ENCODE data around the gene NDOR1. TPM values are rescaled to one million over a fixed set of nuclear protein-coding genes. Genes with fewer than 3 reads are reported as not detected.
A peak's percentile ranks its signal among the peaks of the same experiment; 100 is the strongest.

The NDOR1 gene
- polyA plus RNA-seq, 1 experiment, result 7.1 TPM

DNA sequence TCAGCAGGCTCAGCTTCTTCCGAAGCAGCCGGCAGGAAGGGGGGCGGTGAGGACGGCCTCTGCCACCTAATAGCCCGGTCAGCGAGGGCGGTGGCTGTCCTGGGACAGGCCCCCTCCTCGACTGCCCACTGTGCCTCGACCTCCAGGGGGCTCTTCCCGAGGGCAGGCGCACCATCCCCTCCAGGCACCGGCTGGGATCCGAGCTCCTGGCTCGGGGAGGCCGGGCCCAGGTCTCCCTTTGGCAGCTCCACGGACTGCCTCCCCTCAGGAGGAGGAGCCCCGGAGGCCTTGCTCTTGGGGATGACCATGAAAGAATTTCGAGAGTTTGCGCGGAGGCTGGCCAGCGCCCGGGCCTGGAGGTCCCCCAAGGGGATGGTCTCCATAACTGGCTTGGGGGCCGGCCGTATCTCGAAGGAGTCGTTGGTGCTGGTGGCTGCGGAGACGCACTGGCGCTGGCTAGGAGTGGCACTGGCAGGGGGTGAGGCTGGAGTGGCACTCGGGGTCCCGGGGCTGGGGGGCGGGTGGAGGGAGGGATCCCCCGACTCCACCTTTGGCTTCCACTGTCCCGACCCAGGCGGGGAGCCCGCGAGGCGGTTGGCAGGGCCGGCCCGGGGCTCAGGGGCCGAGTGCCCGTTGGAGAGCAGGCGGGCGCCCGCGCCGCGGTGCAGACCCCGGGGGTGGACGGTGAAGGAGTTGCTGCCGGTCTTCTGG, 5.9 kb upstream of the NDOR1 start:
- TF ChIP-seq CTCF (IDR thresholded peaks at IDR 0.05; ENCODE audit: insufficient read depth, low read depth, low read length), result no peak
- H3K27me3 ChIP-seq (ENCODE audit: control insufficient read depth, insufficient read depth, low read length), result no peaks in the 10 kb centered on the region
- no peak for DNase-seq (ENCODE audit: low read depth)
- no peaks in the 10 kb centered on the region; the same call in 1 of the 2 replicates for H3K36me3 ChIP-seq (ENCODE audit: control insufficient read depth, insufficient read depth, low read length)
- H3K4me3 ChIP-seq (ENCODE audit: low read depth, low read length), result peak overlapping the region; percentile 52
- ChIA-PET CTCF (interaction anchor here (0.8 to 1.0 kb wide), 2 partner anchors 11 to 22 kb away, joined by 3 read pairs; no protein-coding TSS in a partner anchor), POLR2A (interaction anchor here (1.0 kb wide), 1 partner anchor 10 kb away, joined by 3 read pairs; no protein-coding TSS in a partner anchor)

DNA sequence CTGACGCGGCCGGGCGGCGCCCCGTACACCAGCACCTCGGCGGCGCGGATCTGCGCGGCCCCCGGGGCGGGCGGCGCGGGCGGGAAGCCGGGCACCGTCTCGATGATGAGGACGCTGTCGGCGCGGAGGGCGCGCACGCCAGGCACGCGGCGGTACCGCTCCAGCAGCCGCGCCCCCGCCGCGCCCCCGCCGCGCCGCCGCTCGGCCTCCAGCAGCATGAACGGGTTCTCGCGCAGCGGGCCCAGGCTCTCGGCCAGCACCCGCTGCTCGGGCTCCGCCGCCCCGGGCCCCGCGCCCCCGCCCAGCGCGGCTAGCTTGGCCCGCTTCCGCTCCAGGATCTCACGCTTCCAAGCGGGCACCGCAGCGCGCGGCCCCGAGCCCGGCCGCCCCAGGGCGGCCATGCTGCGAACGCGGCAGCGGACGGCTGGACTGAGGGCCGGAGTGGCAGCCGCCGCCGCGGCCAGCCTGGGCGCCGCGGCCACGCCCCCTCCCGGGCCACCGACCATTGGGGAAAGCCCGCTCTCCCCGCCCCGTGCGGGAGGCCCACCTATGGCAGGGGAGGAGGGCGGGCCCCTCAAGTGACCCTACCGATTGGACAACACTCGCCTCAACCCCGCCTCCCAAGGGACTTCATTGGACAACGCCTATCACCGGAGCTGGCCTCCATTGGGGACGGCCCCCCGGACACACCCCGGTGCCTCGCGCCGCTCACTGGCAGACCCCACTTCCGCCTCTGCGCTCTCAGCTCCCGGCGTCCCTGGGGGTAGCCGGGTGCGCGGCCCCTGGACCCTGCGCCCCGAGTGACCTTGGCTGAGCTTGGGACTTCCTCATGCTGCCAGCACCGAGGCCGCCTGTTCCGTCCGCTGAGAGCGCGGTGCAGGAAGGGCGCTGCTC, 4.9 kb upstream of the NDOR1 start, which contains the start of gene TPRN:
Gene TPRN (minus strand): TSS at position 431 of the 894 bp plus-strand sequence. CDS start 30 bp downstream, at position 401.
- Histone ChIP-seq H3K36me3 (ENCODE audit: control insufficient read depth, insufficient read depth, low read length) (no peaks in the 10 kb centered on the region; the same call in 1 of the 2 replicates), H3K27me3 (ENCODE audit: control insufficient read depth, insufficient read depth, low read length) (no peaks in the 10 kb centered on the region), H3K4me3 (ENCODE audit: low read depth, low read length) (peak within 1 kb of the TSS; percentile 61)
- ChIA-PET POLR2A (interaction anchor here (0.7 kb wide), 1 partner anchor 93 kb away, joined by 4 read pairs; no protein-coding TSS in a partner anchor), CTCF (interaction anchor here (0.7 to 1.0 kb wide), 2 partner anchors 27 to 154 kb away, joined by 3 to 4 read pairs; partner anchors contain the start of gene RNF224)
- peak; percentile 89 for DNase-seq (ENCODE audit: low read depth)
- TF ChIP-seq CTCF (IDR thresholded peaks at IDR 0.05; ENCODE audit: insufficient read depth, low read depth, low read length), result no peak

DNA sequence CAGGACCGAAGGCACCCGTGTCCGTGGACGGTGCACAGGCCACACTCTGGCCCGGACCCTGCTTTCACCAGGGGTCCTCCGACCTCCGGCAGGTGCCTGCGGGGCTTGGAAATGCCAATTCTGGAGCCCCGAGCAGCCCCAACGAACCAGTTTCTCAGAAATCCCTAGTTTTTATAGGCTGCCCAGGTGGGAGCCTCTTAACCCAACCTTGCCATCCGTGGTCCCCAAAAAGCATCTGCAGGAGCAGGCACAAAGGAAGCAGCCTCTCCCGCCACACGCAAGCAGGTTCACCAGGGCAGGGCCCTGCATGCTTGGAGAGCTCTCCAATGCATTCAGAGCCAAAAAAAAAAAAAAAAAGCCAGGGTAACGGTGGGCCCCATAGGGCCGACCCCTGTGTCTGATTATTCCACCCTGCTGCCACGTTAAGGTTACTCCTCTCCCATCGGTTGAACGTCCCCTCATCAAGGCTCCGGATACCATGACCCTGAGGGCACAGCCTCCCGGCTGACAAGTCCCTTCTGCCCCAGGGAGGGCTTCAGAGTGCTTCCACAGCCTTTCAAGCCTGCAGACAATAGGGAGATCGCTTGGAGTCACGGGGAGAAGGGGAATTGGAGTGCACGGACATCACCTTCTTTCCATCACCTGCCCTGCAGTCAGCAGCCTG, 4.2 kb upstream of the NDOR1 start:
- Histone ChIP-seq H3K4me3 (ENCODE audit: low read depth, low read length) (peak overlapping the region; percentile 61), H3K36me3 (ENCODE audit: control insufficient read depth, insufficient read depth, low read length) (no peaks in the 10 kb centered on the region), H3K27me3 (ENCODE audit: control insufficient read depth, insufficient read depth, low read length) (no peaks in the 10 kb centered on the region)
- CTCF ChIA-PET, result interaction anchor here (0.7 to 1.0 kb wide), 2 partner anchors 26 to 155 kb away, joined by 3 to 4 read pairs; partner anchors contain the start of gene RNF224
- POLR2A ChIA-PET, result interaction anchor here (0.6 to 0.7 kb wide), 2 partner anchors 22 to 92 kb away, joined by 4 to 7 read pairs; no protein-coding TSS in a partner anchor
- no peak for TF ChIP-seq CTCF (IDR thresholded peaks at IDR 0.05; ENCODE audit: insufficient read depth, low read depth, low read length)
- DNase-seq (ENCODE audit: low read depth), result no peak

DNA sequence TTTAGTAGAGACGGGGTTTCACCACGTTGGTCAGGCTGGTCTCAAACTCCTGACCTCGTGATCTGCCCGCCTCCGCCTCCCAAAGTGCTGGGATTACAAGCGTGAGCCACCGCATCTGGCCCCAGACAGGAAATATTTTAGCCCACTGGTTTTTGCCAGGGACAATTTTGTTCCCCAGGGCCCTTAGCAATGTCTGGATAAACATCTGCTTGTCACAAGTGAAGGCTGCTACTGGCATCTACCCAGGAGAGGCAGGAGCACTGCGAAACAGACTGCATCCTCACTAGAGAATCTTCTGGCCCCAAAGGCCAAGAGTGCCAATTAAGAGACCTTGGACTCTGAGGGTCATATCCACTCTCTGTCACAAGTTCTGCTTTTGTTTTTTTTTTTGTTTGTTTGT, 2.5 kb upstream of the NDOR1 start:
- ChIA-PET CTCF (interaction anchor here (1.5 kb wide), 1 partner anchor 24 kb away, joined by 3 read pairs; no protein-coding TSS in a partner anchor), POLR2A (no interaction called here)
- Histone ChIP-seq H3K4me3 (ENCODE audit: low read depth, low read length) (no peak overlapping the region), H3K27me3 (ENCODE audit: control insufficient read depth, insufficient read depth, low read length) (no peaks in the 10 kb centered on the region), H3K36me3 (ENCODE audit: control insufficient read depth, insufficient read depth, low read length) (no peaks in the 10 kb centered on the region)
- DNase-seq (ENCODE audit: low read depth), result no peak
- TF ChIP-seq CTCF (IDR thresholded peaks at IDR 0.05; ENCODE audit: insufficient read depth, low read depth, low read length), result no peak
